Tibial artery (tissue), 4 donors: ENCODE data around the gene MRPL34.

Source experiments
- DNase-seq, 2 donors: peaks; one replicate each; pipeline ENCODE4 v3.0.0-alpha.2; 2019
- H3K27ac ChIP-seq, 2 donors: fragments of 200-600 bp; sonication (generic) in 1 of 2; 1 replicate in 1 of 2; 2 replicates in 1 of 2; pipeline ENCODE4 v1.5.1; 2018 to 2019; ENCODE audit warnings: mild to moderate bottlenecking in 1 of 2
- H3K27me3 ChIP-seq, 2 donors: fragments of 200-600 bp; sonication (generic) in 1 of 2; one replicate each; pipeline versions ENCODE4 v1.5.1 to v1.6.0; 2016 to 2019
- H3K36me3 ChIP-seq, 3 donors: fragments of 200-600 bp; sonication (generic) in 2 of 3; one replicate each; pipeline ENCODE4 v1.5.1; 2016 to 2019; ENCODE audit warnings: mild to moderate bottlenecking in 2 of 3
- H3K4me1 ChIP-seq, 4 donors: fragments of 200-600 bp; sonication (generic) in 2 of 4; 1 replicate in 3 of 4; 2 replicates in 1 of 4; pipeline ENCODE4 v1.5.1; 2016 to 2019
- H3K4me3 ChIP-seq, 2 donors: fragments of 200-600 bp; sonication (generic) in 1 of 2; 1 replicate in 1 of 2; 2 replicates in 1 of 2; pipeline ENCODE4 v1.5.1; 2018 to 2019; ENCODE audit warnings: mild to moderate bottlenecking in 2 of 2
- H3K9me3 ChIP-seq, 3 donors: fragments of 200-600 bp; sonication (generic) in 1 of 3; one replicate each; pipeline ENCODE4 v1.5.1; 2016 to 2019
- CTCF ChIP-seq, 2 experiments: fragments of 200-600 bp in 1 of 2; fragments of 450-650 bp in 1 of 2; IDR thresholded peaks; one replicate each; pipeline ENCODE4 v1.5.1; 2017 to 2019; ENCODE audit warnings: antibody characterized with exemption in 2 of 2, mild to moderate bottlenecking in 1 of 2, moderate library complexity in 1 of 2
- intact Hi-C: fragments of 100-400 bp; cut with DNase I; formaldehyde crosslinking; loops from one replicate; pipeline ENCODE4 v1.15.0; 2023; ENCODE audit warnings: low total_unique reads

Gene MRPL34

DNA sequence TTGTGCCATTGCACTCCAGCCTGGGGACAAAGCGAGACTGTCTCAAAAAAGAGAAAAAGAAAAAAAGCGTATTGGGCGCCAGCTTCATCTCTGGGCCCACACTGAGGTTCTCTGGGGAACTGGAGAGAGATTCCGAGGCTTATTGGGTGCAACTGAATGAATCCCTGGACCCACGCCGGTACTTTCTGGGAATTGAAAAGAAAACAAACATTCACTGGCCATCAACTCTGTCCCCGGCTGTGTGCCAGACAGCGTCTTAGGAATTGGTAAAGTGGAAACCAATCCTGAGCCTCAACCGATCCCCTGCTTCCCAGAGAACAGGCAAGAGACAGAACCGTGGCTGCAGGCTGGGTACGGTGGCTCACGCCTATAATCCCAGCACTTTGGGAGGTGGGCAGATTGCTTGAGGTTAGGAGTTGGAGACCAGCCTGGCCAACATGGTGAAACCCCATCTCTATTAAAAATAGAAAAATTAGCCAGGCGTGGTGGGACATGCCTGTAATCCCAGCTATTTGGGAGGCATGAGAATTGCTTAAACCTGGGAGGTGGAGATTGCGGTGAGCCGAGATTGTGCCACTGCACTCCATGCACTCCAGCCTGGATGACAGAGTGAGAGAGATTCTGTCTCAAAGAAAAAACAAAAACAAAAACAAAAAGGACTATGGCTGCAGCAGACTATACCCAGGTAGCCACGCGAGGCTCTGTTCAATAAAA lies 20.4 kb downstream of the MRPL34 start:
- intact Hi-C loops: no loop called here
- no peak overlapping the region for H3K4me3 ChIP-seq
- TF ChIP-seq CTCF (IDR thresholded peaks at IDR 0.05): no peak
- no peaks in the 10 kb centered on the region for H3K27me3 ChIP-seq
- peak; percentile 86 to 92 for DNase-seq
- peaks cover 0 to 70% (median 52%) of the 10 kb centered on the region in 4 donors for H3K4me1 ChIP-seq
- H3K27ac ChIP-seq: peak overlapping the region; percentile 49 to 61
- H3K9me3 ChIP-seq: no peaks in the 10 kb centered on the region
- peaks cover 4 to 32% (median 13%) of the 10 kb centered on the region in 3 donors for H3K36me3 ChIP-seq

DNA sequence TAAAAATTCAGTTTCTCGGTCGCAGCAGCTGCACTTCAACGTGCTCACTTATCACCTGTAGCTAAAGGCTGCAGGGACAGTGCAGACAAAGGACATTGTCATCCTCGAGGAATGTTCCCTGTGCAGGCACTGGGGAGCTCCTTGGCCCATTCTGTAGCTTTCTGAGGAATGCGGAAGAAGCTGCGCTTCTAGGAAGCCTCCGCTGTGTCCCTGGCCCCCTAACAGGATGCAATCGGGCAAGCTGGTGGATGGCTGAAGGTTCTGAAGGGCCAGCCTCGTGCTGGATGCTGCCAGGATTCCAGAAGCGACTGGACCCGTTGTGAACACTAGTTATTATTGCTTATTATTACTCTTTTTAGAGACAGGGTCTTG lies 20.9 kb downstream of the MRPL34 start:
- peaks cover 0 to 70% (median 52%) of the 10 kb centered on the region in 4 donors for H3K4me1 ChIP-seq
- no peak for DNase-seq
- no peaks in the 10 kb centered on the region for H3K9me3 ChIP-seq
- no peak for TF ChIP-seq CTCF (IDR thresholded peaks at IDR 0.05)
- intact Hi-C loops: no loop called here
- H3K27me3 ChIP-seq: no peaks in the 10 kb centered on the region
- no peak overlapping the region for H3K4me3 ChIP-seq
- H3K36me3 ChIP-seq: peaks cover 1 to 27% (median 8%) of the 10 kb centered on the region in 3 donors
- H3K27ac ChIP-seq: peak overlapping the region; percentile 49 to 61

DNA sequence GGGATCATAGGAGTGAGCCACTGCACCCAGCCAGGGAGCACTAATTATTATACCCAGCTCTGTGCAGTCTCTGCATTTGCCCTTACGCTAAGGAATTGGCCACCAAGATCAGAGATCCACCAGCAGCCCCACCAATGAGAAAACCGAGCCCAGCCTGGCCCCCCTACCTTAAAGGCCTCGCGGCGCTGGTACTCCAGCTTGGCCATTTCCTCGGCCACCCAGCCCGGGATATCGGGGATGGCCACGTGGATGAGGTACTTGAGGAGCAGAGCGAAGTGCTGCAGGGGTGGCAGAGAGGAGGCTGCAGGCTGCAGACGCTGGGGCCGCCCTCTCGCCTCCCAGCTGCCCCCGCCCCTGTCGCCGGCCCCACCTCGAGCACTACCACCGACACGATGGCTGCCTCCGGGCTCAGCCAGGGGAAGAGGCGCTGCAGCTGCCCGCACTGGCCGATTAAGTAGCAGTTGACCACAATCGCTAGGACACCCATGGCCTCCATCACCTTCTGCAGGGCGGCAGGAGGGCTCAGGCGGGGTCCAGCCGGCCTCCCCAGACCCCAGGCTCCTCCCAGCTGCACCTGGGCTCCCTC lies 21.5 kb downstream of the MRPL34 start:
- no peak overlapping the region for H3K4me3 ChIP-seq
- intact Hi-C loops: no loop called here
- H3K27me3 ChIP-seq: no peaks in the 10 kb centered on the region
- no peak for TF ChIP-seq CTCF (IDR thresholded peaks at IDR 0.05)
- H3K27ac ChIP-seq: peak overlapping the region in 1 of 2 donors; percentile 49
- H3K4me1 ChIP-seq: peaks cover 0 to 70% (median 50%) of the 10 kb centered on the region in 4 donors
- H3K9me3 ChIP-seq: no peaks in the 10 kb centered on the region
- H3K36me3 ChIP-seq: peaks cover 0 to 21% (median 2%) of the 10 kb centered on the region in 3 donors
- no peak for DNase-seq

DNA sequence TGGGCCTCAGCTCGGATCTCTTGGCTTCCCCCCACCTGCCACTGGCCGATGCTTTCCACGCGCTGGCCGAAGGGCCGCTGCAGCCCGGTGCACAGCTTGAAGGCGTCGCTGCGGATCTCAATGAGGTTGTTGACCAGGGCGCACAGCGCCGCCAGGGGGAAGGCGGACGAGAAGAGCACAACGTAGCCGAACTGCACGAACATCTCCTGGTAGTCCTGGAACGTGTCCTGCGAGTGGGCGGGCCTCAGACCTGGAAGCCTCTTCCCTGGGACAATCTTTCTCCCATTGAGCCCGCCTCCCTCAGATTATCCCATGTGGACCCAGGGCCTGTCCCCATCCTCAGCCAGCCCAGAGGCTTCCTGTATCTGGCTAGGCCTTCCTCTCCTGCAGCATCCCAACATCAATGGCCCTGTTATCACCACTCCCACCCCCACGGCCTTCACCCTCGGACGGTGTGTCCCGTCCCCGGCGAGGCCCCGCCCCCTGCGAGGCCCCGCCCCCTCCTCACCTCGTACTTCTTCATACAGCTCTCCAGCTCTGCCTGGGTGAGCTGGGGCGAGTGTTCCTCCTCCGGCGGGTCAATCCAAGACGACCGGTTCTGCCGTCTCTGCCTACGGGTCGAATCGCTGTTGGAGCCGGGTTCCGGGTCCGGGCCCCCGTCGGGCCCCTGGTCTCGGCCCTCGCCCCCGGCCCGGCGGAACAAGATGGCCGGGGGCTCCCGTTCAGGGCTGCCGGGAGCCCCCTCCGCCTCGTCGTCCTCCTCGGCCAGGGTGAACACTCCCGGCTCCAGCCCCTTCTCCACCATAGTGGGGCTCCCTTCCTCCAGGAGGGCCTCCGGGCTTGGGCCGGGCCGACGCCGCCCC lies 22.2 kb downstream of the MRPL34 start:
- peaks cover 0 to 18% (median 0%) of the 10 kb centered on the region in 3 donors for H3K36me3 ChIP-seq
- intact Hi-C loops: no loop called here
- H3K4me1 ChIP-seq: peaks cover 0 to 66% (median 44%) of the 10 kb centered on the region in 4 donors
- H3K27ac ChIP-seq: peak overlapping the region in 1 of 2 donors; percentile 49
- DNase-seq: no peak
- H3K27me3 ChIP-seq: no peaks in the 10 kb centered on the region
- no peak for TF ChIP-seq CTCF (IDR thresholded peaks at IDR 0.05)
- H3K4me3 ChIP-seq: peak overlapping the region; percentile 1 to 18
- no peaks in the 10 kb centered on the region for H3K9me3 ChIP-seq

GRCh38 chr19:17328517-17329365 lies 23.1 kb downstream of the MRPL34 start:
- H3K4me1 ChIP-seq: peaks cover 0 to 66% (median 46%) of the 10 kb centered on the region in 4 donors
- no peak for DNase-seq
- no peaks in the 10 kb centered on the region for H3K27me3 ChIP-seq
- peak overlapping the region in 1 of 2 donors; percentile 1 for H3K4me3 ChIP-seq
- H3K36me3 ChIP-seq: peaks cover 0 to 18% (median 0%) of the 10 kb centered on the region in 3 donors
- intact Hi-C loops: loop anchor here (1.0 kb wide), 1 partner anchor 22 kb away; no protein-coding TSS in a partner anchor
- H3K27ac ChIP-seq: peak overlapping the region in 1 of 2 donors; percentile 49
- no peak for TF ChIP-seq CTCF (IDR thresholded peaks at IDR 0.05)
- no peaks in the 10 kb centered on the region for H3K9me3 ChIP-seq
